T-helper 2 cell treated with Interferon-gamma antibody and Interleukin-4, amounts not matched to agents 5 μg/mL and 100 μg/mL, for 36 hours (primary cell): ENCODE measurements around the gene ZNF436.

Experiments used
- DNase-seq: peaks from one replicate; pipeline ENCODE4 v3.0.0; 2021; ENCODE audit warnings: low spot score
- H3K27ac Mint-ChIP-seq: one replicate; pipeline ENCODE4 v1.8.0; 2021; ENCODE audit warnings: mild to moderate bottlenecking, mixed read lengths
- H3K27me3 Mint-ChIP-seq: one replicate; pipeline ENCODE4 v1.8.0; 2021; ENCODE audit warnings: low read depth, mixed read lengths
- H3K36me3 Mint-ChIP-seq: one replicate; pipeline ENCODE4 v1.8.0; 2021; ENCODE audit warnings: low read depth, mixed read lengths
- H3K4me1 Mint-ChIP-seq: one replicate; pipeline ENCODE4 v1.8.0; 2021; ENCODE audit warnings: low read depth, mixed read lengths
- H3K4me3 Mint-ChIP-seq: one replicate; pipeline ENCODE4 v1.8.0; 2022; ENCODE audit warnings: mild to moderate bottlenecking, moderate library complexity, mixed read lengths
- H3K9me3 Mint-ChIP-seq: one replicate; pipeline ENCODE4 v1.8.0; 2021; ENCODE audit warnings: mixed read lengths

ZNF436 gene

GRCh38 chr1:23369335-23370013 lies at the start of gene ZNF436:
Gene ZNF436 (minus strand): TSS chr1:23369836. CDS start chr1:23368005, 1,831 bp downstream.
- Mint-ChIP-seq H3K27ac (peak within 1 kb of the TSS; percentile 95), H3K36me3 (peaks cover 29% of the 10 kb centered on the region), H3K4me1 (peaks cover 29% of the 10 kb centered on the region), H3K27me3 (no peaks in the 10 kb centered on the region), H3K9me3 (peaks cover 18% of the 10 kb centered on the region), H3K4me3 (peak within 1 kb of the TSS; percentile 92)
- peak; percentile 10 for DNase-seq

- H3K27ac Mint-ChIP-seq, result peak overlapping the region; percentile 23
- peaks cover 2% of the 10 kb centered on the region for H3K36me3 Mint-ChIP-seq
- peaks cover 28% of the 10 kb centered on the region for H3K4me1 Mint-ChIP-seq
- no peak overlapping the region for H3K4me3 Mint-ChIP-seq
- H3K27me3 Mint-ChIP-seq, result peaks cover 9% of the 10 kb centered on the region
- DNase-seq, result no peak
- no peaks in the 10 kb centered on the region for H3K9me3 Mint-ChIP-seq
Measured at GRCh38 chr1:23419180-23419579, 49.5 kb upstream of the ZNF436 start.

GRCh38 chr1:23417570-23417969 lies 47.9 kb upstream of the ZNF436 start:
- Mint-ChIP-seq H3K27me3 (no peaks in the 10 kb centered on the region), H3K9me3 (no peaks in the 10 kb centered on the region), H3K36me3 (peaks cover 2% of the 10 kb centered on the region), H3K4me3 (no peak overlapping the region), H3K27ac (no peak overlapping the region), H3K4me1 (peaks cover 18% of the 10 kb centered on the region)
- DNase-seq, result no peak

GRCh38 chr1:23416964-23417363 lies 47.3 kb upstream of the ZNF436 start:
- Mint-ChIP-seq H3K4me1 (peaks cover 12% of the 10 kb centered on the region), H3K36me3 (peaks cover 2% of the 10 kb centered on the region), H3K4me3 (no peak overlapping the region), H3K9me3 (no peaks in the 10 kb centered on the region), H3K27me3 (no peaks in the 10 kb centered on the region), H3K27ac (no peak overlapping the region)
- DNase-seq, result no peak

- Mint-ChIP-seq H3K4me1 (peaks cover 3% of the 10 kb centered on the region), H3K36me3 (no peaks in the 10 kb centered on the region), H3K27me3 (no peaks in the 10 kb centered on the region)
Measured at GRCh38 chr1:23408797-23409290, 39.2 kb upstream of the ZNF436 start.

GRCh38 chr1:23407016-23407630 lies 37.5 kb upstream of the ZNF436 start:
- DNase-seq, result no peak
- H3K4me1 Mint-ChIP-seq, result peaks cover 5% of the 10 kb centered on the region

More at GRCh38 chr1:23408797-23409290, 39.2 kb upstream of the ZNF436 start:
- Mint-ChIP-seq H3K4me3 (no peak overlapping the region), H3K27ac (no peak overlapping the region), H3K9me3 (no peaks in the 10 kb centered on the region)
- DNase-seq, result no peak

GRCh38 chr1:23405946-23406345 lies 36.3 kb upstream of the ZNF436 start:
- no peak overlapping the region for H3K27ac Mint-ChIP-seq
- DNase-seq, result no peak
- no peaks in the 10 kb centered on the region for H3K27me3 Mint-ChIP-seq
- no peaks in the 10 kb centered on the region for H3K9me3 Mint-ChIP-seq
- peaks cover 3% of the 10 kb centered on the region for H3K36me3 Mint-ChIP-seq
- no peak overlapping the region for H3K4me3 Mint-ChIP-seq
- peaks cover 5% of the 10 kb centered on the region for H3K4me1 Mint-ChIP-seq

More at GRCh38 chr1:23407016-23407630, 37.5 kb upstream of the ZNF436 start:
- Mint-ChIP-seq H3K4me3 (no peak overlapping the region), H3K9me3 (no peaks in the 10 kb centered on the region), H3K36me3 (peaks cover 3% of the 10 kb centered on the region), H3K27ac (no peak overlapping the region), H3K27me3 (no peaks in the 10 kb centered on the region)

GRCh38 chr1:23403735-23404486 lies 34.3 kb upstream of the ZNF436 start:
- Mint-ChIP-seq H3K27ac (no peak overlapping the region), H3K36me3 (peaks cover 3% of the 10 kb centered on the region), H3K4me1 (peaks cover 5% of the 10 kb centered on the region), H3K27me3 (no peaks in the 10 kb centered on the region), H3K9me3 (no peaks in the 10 kb centered on the region), H3K4me3 (no peak overlapping the region)
- peak; percentile 74 for DNase-seq

GRCh38 chr1:23403355-23403734 lies 33.7 kb upstream of the ZNF436 start:
- DNase-seq, result no peak
- no peaks in the 10 kb centered on the region for H3K27me3 Mint-ChIP-seq
- H3K4me1 Mint-ChIP-seq, result peaks cover 5% of the 10 kb centered on the region
- peaks cover 3% of the 10 kb centered on the region for H3K36me3 Mint-ChIP-seq
- H3K4me3 Mint-ChIP-seq, result no peak overlapping the region
- no peak overlapping the region for H3K27ac Mint-ChIP-seq
- no peaks in the 10 kb centered on the region for H3K9me3 Mint-ChIP-seq

GRCh38 chr1:23403038-23403336 lies 33.4 kb upstream of the ZNF436 start:
- Mint-ChIP-seq H3K4me3 (no peak overlapping the region), H3K9me3 (no peaks in the 10 kb centered on the region), H3K4me1 (peaks cover 5% of the 10 kb centered on the region), H3K36me3 (peaks cover 3% of the 10 kb centered on the region), H3K27me3 (no peaks in the 10 kb centered on the region), H3K27ac (no peak overlapping the region)
- no peak for DNase-seq

- Mint-ChIP-seq H3K9me3 (no peaks in the 10 kb centered on the region), H3K27me3 (no peaks in the 10 kb centered on the region), H3K36me3 (peaks cover 3% of the 10 kb centered on the region), H3K4me1 (peaks cover 5% of the 10 kb centered on the region), H3K27ac (no peak overlapping the region), H3K4me3 (no peak overlapping the region)
- no peak for DNase-seq
Measured at GRCh38 chr1:23402286-23403037, 32.8 kb upstream of the ZNF436 start.

GRCh38 chr1:23401313-23401712 lies 31.7 kb upstream of the ZNF436 start:
- Mint-ChIP-seq H3K4me3 (no peak overlapping the region), H3K27ac (no peak overlapping the region), H3K36me3 (peaks cover 3% of the 10 kb centered on the region), H3K27me3 (no peaks in the 10 kb centered on the region), H3K4me1 (peaks cover 5% of the 10 kb centered on the region), H3K9me3 (no peaks in the 10 kb centered on the region)
- no peak for DNase-seq

GRCh38 chr1:23400324-23401114 lies 30.9 kb upstream of the ZNF436 start:
- H3K36me3 Mint-ChIP-seq, result peaks cover 5% of the 10 kb centered on the region
- no peak overlapping the region for H3K4me3 Mint-ChIP-seq

More at GRCh38 chr1:23400324-23401114, 30.9 kb upstream of the ZNF436 start:
- Mint-ChIP-seq H3K4me1 (peaks cover 9% of the 10 kb centered on the region), H3K27ac (no peak overlapping the region), H3K27me3 (no peaks in the 10 kb centered on the region), H3K9me3 (no peaks in the 10 kb centered on the region)
- DNase-seq, result no peak
